Body of pancreas (tissue), 4 donors: ENCODE measurements around the gene GOLPH3L.

Source experiments
- POLR2A ChIP-seq, 3 donors: fragments of 450-650 bp; IDR thresholded peaks; one replicate each; pipeline ENCODE4 v1.6.1; 2016; ENCODE audit warnings: antibody characterized with exemption in 3 of 3, mild to moderate bottlenecking in 2 of 3
- TF ChIP-seq, protein P1 (sequence below), 7 experiments: fragments of 450-650 bp in 4 of 7; fragments of 200-600 bp in 3 of 7; sonication (generic) in 3 of 7; IDR thresholded peaks; one replicate each; pipeline ENCODE4 v1.5.1; 2016 to 2019; ENCODE audit warnings: antibody characterized with exemption in 7 of 7

GRCh38 chr1:150661156-150661555 lies 35.8 kb downstream of the GOLPH3L start:
- TF ChIP-seq POLR2A (IDR thresholded peaks at IDR 0.05) = no peak
- TF ChIP-seq, protein P1, sequence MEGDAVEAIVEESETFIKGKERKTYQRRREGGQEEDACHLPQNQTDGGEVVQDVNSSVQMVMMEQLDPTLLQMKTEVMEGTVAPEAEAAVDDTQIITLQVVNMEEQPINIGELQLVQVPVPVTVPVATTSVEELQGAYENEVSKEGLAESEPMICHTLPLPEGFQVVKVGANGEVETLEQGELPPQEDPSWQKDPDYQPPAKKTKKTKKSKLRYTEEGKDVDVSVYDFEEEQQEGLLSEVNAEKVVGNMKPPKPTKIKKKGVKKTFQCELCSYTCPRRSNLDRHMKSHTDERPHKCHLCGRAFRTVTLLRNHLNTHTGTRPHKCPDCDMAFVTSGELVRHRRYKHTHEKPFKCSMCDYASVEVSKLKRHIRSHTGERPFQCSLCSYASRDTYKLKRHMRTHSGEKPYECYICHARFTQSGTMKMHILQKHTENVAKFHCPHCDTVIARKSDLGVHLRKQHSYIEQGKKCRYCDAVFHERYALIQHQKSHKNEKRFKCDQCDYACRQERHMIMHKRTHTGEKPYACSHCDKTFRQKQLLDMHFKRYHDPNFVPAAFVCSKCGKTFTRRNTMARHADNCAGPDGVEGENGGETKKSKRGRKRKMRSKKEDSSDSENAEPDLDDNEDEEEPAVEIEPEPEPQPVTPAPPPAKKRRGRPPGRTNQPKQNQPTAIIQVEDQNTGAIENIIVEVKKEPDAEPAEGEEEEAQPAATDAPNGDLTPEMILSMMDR (IDR thresholded peaks at IDR 0.05) = no peak
